NOMO-1 treated with DMSO at 0.1 percent for 48 hours (cell line): ENCODE data around the gene PDX1.
A peak's percentile ranks its signal among the peaks of the same experiment; 100 is the strongest.

ENCODE experiments used
- DNase-seq: peaks from one replicate; lab custom pipeline; 2025; ENCODE audit not compliant: unreplicated experiment; lab: John Stamatoyannopoulos, UW

The PDX1 gene

DNA sequence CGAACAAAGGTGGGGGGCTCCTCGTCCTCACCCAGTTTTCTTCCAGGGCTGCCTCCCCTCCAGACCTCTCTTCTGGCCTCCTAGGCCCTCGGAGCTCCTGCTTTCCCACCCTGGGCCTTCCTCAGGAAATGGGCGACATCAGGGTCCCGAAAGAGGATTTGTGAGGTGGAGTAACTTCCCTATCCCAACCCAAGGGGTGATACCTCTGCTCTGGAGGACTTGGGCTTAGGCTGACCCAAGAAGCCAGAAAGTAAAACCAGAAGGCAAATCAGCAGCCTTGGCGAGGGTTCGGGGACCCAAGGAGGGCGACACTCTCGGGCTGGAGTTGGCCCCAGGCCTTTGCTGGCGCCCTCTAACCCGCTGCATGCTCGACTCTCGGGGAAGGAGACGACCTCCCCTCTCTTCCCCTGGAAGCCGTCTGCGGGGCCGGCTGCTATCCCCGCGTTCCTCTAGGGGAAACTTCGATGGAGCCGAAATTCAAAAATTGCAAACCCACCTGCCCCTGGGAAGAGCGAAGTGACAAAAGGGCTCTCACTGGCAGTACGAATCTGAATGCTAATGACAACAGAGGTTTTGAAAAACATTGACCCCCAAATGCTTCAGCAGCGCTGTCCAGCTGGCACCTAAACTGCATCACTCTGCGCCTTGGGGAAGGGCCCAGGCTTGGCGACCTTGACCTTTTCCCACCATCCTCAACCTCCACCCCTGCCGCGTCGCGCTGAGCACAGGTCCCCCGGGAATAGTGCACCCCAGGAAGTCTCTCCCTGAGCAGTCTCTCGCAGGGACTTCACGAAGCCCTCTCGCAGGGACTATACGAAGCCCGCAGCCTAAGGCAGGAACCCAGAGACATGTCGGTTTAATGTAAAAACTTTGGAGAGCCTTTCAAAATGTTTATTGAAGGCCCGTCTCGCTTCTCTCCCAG is 2.4 kb downstream of the PDX1 start:
- DNase-seq, result no peak

DNA sequence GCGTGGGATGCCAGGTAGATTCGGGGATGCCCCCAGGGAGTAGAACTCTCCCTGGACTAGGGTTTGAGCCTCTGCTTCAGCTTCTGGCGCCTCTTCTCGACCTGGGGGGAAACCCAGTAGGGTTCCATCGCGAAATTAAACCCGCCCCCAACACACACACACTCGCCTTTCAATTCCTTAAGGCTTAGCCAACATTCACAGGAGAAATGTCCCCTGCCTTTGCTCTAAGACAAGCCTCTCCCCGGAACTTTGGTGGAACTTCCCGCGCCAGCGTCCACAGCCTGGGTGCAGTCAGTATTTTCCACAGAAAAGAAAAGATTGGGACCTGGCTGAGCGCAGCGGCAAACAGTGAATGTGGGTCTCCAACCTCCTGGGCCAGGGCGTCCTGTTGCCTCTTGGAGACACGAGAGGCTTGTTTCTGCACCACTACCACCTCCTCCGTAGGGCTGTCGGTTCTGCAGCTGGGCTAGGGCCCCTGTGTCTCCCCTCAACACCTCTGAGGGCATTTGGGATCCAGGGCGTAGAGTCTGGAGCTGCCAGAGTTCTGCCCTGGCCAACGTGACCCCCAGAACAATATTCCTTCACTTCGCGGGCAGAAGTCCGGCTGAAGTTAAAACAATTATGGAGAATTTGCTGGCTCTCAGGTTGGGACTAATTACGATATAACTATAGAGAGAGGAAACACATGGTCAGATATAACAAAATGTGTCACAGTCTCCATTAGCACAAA is 3.2 kb downstream of the PDX1 start:
- no peak for DNase-seq

DNA sequence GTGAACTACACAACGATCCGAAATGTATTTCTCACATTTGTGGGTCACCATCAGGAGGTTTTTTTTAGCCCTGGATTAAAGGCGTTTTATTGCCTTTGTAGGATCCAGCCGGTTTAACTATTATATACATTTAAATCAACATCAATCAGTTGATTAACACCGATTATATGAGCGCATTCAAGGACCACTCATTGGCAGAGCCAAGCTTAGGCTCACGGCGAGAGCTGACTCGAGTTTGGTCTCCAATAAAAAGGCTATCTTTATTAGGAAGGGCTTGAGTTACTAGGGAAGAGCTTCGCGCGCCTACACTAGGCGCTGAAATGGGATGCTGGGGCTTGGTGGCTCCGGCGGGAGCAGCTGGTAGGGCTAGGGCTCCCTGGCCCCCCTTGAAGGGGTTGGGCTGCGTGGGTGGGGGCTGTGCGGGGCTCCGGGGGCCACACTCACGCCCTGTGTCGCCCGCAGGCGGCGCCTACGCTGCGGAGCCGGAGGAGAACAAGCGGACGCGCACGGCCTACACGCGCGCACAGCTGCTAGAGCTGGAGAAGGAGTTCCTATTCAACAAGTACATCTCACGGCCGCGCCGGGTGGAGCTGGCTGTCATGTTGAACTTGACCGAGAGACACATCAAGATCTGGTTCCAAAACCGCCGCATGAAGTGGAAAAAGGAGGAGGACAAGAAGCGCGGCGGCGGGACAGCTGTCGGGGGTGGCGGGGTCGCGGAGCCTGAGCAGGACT is 4.2 kb downstream of the PDX1 start:
- no peak for DNase-seq

DNA sequence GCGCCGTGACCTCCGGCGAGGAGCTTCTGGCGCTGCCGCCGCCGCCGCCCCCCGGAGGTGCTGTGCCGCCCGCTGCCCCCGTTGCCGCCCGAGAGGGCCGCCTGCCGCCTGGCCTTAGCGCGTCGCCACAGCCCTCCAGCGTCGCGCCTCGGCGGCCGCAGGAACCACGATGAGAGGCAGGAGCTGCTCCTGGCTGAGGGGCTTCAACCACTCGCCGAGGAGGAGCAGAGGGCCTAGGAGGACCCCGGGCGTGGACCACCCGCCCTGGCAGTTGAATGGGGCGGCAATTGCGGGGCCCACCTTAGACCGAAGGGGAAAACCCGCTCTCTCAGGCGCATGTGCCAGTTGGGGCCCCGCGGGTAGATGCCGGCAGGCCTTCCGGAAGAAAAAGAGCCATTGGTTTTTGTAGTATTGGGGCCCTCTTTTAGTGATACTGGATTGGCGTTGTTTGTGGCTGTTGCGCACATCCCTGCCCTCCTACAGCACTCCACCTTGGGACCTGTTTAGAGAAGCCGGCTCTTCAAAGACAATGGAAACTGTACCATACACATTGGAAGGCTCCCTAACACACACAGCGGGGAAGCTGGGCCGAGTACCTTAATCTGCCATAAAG is 4.8 kb downstream of the PDX1 start:
- DNase-seq, result no peak

DNA sequence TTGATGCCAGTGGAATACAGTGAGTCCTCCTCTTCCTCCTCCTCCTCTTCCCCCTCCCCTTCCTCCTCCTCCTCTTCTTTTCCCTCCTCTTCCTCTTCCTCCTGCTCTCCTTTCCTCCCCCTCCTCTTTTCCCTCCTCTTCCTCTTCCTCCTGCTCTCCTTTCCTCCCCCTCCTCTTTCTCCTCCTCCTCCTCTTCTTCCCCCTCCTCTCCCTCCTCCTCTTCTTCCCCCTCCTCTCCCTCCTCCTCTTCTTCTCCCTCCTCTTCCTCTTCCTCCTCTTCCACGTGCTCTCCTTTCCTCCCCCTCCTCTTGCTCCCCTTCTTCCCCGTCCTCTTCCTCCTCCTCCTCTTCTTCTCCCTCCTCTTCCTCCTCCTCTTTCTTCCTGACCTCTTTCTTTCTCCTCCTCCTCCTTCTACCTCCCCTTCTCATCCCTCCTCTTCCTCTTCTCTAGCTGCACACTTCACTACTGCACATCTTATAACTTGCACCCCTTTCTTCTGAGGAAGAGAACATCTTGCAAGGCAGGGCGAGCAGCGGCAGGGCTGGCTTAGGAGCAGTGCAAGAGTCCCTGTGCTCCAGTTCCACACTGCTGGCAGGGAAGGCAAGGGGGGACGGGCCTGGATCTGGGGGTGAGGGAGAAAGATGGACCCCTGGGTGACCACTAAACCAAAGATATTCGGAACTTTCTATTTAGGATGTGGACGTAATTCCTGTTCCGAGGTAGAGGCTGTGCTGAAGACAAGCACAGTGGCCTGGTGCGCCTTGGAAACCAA is 5.6 kb downstream of the PDX1 start:
- DNase-seq, result no peak

DNA sequence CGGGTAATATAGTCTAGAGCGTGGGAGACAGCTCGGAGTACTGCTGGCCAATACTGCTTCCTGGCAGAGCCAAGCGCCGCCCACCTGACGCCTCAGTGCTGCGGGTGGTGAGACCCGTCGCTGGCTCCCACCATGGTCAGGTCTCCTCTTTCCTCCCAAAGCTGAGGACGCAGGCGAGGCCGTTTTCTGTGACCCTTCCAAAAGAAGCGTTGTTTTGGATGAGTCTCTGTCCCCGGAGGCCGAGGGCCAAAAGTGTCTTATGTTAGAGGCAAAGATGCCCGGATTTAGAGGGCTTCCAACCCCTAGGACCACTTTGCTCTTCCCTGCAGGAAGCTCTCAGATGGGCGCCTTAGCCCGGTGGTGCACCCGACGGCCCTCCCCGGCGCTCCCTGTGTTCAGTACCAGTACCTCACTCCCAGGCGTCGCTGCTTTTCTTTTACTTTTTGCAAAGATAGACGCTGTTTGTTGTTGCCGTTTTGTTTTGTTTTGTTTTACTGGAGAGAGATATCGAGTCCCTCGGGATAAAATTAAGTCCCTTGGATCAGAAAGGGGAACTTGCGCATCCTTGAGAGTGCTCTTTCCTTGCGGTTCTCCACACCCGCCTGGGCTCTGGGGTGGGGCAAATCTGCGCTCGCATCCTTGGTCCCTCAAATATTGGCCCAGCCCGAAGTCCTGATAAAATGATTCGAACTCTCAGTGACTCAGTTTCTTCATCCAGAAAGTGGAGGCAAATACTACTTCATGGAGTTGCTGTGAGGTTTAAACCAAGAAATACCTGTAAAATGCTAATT is 7.0 kb downstream of the PDX1 start:
- no peak for DNase-seq

DNA sequence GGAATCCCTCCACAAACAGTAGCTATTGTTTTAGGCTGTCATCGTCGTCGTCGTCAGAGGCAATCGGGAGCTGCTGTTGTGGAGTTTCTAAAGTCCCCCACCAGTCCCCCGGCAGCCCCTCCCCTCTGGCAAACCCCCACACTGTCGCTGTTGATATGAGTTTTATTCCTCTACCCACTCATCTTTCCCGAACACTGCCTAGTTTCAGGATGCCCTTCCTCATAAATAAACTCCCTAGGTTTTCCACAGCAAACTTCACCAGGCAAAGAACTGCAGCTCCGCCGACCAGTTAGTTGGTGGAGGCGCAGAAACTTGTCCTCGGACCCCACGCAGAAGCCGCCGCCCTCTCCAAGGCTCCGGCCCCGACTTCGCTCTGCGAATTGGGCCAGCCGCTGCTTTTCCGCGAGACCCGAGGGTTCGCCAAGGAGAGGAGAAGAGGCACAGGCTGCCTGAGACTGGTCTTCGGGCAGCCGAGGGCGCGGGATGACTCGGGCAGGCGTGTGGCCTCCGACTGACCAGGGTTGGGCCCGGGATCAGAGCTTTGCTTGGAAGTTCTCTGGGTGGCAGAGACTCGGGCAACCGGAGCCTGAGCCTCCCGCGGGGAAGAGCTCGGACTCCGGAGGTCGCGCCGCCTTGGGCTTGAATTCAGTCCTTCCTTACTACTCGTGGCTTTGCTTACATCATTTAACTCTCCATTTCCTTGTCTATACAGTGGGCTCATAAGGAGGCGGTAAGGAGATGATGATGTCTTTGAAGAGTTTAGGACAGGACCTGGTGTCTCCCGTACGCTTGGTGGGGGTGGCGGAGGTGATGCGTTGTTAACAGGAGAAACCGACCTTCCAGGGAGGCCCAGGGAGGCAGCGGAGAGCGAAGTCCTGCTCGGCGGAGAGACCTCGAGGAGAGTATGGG is 7.9 kb downstream of the PDX1 start:
- DNase-seq, result no peak

DNA sequence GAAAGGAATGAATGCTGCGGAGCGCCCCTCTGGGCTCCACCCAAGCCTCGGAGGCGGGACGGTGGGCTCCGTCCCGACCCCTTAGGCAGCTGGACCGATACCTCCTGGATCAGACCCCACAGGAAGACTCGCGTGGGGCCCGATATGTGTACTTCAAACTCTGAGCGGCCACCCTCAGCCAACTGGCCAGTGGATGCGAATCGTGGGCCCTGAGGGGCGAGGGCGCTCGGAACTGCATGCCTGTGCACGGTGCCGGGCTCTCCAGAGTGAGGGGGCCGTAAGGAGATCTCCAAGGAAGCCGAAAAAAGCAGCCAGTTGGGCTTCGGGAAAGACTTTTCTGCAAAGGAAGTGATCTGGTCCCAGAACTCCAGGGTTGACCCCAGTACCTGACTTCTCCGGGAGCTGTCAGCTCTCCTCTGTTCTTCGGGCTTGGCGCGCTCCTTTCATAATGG is 8.6 kb downstream of the PDX1 start:
- no peak for DNase-seq

DNA sequence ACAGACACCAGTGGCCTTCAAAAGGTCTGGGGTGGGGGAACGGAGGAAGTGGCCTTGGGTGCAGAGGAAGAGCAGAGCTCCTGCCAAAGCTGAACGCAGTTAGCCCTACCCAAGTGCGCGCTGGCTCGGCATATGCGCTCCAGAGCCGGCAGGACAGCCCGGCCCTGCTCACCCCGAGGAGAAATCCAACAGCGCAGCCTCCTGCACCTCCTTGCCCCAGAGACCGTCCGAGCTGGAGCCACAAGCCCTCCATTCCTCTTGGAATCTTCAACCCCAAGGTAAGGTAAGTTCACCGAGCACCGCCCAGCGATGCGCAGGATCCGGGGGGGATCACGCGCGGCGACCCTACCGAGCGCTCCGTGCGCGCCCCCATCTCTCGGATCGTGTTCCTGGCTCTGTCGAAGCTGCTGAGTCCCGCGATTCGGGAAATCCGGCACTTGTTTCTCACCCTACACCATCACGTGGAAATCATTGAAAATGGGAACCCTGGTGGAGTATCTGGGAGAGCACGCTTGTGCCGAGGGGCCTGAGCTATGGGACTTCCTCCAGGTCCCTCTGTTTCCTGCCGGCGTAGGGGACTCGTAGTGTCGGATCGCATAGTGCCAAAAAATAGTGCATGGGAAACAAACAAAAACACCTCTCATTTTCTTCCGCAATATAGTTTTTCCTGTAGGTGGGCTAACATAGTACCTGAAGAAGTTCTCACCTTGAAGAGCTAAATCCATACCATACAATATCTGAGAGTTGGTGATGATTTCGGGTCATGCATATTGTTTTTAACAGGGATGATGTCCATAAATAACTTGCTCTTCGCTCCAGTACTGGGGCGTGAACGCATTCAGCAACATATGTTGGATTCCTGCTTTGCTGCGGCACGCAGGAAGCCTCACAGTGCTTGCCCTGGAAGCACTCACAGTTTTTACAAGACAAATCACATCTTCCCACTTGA is 9.3 kb downstream of the PDX1 start:
- DNase-seq, result no peak

DNA sequence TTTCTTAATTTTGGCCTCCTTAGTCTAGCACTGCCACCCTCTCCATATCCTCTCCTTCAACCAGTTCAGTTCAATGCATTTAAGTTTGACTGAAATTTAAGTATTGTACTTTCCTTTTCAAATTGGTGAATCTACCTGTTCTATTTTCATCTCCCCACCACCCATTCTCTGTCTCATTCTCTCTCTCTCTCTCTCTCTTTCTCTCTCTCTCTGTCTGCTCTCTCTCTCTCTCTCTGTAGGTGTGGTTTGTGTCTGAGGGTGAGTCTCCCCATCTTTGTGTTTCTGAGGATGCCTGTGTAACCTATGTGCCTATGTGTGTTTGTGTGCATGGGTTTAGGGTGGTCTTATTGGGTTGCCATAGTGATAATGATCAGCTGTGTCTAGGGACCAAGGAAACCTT is 10.1 kb downstream of the PDX1 start:
- DNase-seq, result no peak

DNA sequence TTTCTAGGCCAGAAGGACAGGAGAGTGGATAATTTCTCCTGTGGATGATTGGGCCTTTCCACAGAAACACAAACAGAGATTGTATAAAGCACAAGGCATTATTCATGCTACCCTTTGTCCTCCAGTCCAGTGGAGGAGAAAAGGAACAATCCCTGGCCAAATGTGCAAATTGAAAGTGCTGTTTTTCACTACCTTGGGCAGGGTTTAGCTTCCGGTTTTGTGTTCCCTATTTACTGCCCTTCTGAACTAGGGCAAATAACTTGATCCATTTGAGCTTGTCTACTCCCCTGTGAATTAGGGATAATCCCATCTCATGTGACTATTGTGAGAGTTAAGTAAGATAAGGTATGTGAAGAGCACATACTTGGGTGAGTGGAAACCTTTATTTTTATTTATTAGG is 13.3 kb downstream of the PDX1 start:
- peak; percentile 50 for DNase-seq

DNA sequence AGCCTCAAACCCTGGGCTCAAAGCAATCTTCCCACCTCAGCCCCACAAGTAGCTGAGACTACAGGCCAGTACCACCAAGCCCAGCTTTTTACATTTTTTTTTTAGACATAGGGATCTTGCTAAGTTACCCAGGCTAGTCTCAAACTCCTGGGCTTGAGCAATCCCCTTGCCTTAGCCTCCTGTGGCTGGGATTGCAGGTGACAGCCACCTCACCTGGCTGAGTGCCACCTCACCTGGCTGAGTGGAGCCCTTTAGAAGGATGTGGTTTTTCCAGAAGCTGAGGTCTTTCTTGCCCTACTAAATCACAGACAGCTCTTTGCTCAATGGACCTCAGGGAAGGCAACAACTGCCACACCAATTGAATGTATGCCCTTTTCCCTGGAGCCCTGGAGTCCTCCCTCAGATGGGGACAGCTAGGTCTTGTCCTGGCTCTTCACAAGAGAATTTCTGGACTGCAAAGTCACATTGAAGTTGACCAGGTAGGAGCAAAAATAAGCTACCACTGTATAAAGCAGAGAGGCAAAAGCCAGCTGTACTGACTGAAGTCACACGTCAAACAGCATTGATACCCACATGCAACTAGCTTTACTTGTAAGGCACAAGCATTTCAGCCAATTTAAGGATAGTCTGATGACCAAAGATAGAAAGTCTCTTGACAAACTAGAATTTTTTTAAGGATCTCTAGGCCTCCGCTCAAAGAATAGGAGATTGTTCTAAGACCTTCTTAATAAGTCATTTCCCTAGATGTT is 14.0 kb downstream of the PDX1 start:
- peak; percentile 43 for DNase-seq

DNA sequence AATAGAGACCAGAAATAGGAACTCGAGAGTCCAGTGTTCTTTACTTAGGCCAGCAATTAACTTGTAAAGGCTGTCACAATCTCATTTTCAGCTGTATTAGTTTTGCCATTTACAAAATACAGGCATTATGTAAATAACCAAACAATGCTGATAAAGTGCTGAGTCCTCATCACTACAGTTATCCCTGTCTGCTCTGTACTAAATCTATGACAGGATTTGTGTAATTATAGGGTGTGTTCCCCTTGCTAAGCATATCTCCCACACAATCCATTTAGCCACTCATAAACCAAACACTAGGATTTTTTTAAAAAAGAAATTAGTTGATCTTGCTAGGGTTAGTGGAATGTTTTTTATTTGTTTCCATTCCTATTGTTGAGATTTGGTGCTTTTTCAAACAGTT is 23.2 kb downstream of the PDX1 start:
- DNase-seq, result no peak

DNA sequence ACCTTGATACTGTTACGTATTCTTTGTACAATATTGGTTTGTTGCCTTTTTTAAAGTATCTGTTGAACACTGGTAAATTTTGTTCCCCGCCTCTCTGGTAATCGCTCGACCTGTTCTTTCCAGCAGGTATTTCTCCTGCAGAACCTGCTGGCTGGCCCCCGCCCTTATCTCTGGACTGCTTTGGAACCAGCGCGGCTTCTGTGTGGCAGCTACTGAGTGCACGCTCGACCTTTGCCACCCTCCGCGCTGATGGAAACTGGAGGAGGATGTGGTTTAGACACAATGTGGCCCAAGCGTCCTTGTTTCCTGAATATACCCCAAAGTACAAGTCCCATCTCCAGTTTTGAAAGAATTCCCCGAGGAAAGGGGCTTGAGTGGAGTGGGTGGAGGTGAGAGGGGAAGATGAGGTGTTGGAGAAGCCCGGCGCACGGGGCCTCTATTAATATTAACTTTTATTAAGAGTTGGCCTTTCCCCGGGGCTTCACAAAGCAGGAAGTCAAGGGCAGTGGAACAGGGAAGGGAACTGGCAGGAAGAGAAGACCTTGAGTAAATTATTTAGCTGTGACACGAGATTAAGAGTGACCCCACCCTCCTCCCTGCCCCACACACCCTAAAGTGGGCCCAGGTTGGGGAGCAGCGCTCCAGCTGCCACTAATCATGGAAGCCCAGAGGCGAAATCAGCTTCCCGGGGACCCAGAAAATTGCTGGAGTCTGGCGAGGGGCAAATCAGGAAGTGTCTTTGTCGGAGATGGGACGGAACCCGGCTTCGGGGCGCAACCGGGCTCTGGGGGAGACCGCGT is 33.3 kb downstream of the PDX1 start:
- peak; percentile 35 for DNase-seq

DNA sequence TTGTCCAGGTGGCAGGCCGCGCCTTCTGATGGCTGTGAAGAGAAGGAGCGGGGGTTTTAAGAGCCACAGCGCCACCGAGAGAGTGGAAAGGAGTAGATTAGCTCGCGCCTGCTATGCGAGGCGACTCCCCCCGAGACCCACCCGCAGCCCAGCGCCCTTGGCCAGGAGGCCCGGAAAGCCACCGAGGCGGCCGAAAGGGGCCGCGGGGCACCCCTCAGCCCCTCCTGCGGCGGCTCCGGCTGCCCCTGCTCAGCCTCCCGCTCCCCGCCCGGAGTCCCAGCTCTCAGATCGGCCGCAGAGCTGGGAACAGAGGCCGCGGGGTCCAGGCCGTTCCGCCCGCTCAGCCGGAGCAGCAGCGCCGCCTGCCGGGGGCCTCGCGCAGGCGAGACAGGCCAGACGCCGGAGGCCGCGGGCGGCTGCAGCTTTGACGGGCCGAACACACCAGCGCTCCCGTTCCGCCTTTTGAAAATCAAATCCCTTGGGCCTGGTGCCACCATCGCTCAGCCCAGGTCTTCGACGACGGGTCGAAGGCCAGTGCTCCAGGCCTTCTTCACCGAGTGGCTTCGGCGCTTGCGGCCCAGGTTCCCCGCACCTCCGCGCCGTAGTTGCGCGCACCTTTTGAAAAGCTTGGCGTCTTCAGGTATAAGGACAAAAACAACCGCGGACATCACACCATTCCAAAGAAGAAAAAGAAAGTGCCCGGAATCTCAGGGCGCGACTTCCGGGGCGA is 34.0 kb downstream of the PDX1 start:
- peak; percentile 90 for DNase-seq
